IMR-90 (cell line): ENCODE results near the gene MYL11. TPM values are rescaled to one million over a fixed set of nuclear protein-coding genes. Genes with fewer than 3 reads are reported as not detected.

ENCODE experiments used
- ATAC-seq: fragments of 200-7000 bp; cut with Tn5 transposase; 2 replicates; pipeline ENCODE4 v1.9.1; 2020; ENCODE audit warnings: low read depth, mild to moderate bottlenecking, moderate library complexity
- BruUV-seq: library from RNA; stranded (reverse); fragments of 400-500 nt; replicated peaks from 2 replicates; lab custom pipeline; 2021; lab: Mats Ljungman, UMichigan
- CTCF ChIA-PET: fragments of 300-600 bp; formaldehyde crosslinking; extraction: SDS; loops from one replicate; lab custom pipeline; 2021; ENCODE audit warnings: antibody characterized with exemption; lab: Yijun Ruan, JAX
- POLR2A ChIA-PET: fragments of 300-600 bp; sonication (Branson Sonifier 250); formaldehyde crosslinking; loops from one replicate; lab custom pipeline; 2022; ENCODE audit warnings: antibody characterized with exemption; ENCODE audit not compliant: unreplicated experiment; lab: Charles Lee
- DNase-seq: peaks from one replicate; pipeline ENCODE4 v3.0.0; 2013
- H2AFZ ChIP-seq: replicated peaks from 2 replicates; pipeline ENCODE3; 2013; ENCODE audit warnings: low read length, mild to moderate bottlenecking; ENCODE audit not compliant: poor library complexity
- H2AK5ac ChIP-seq: 2 replicates; pipeline ENCODE4 v1.6.1; 2013; ENCODE audit warnings: low read depth, low read length, inconsistent platforms
- H2AK9ac ChIP-seq: replicated peaks from 2 replicates; pipeline ENCODE3; 2013; ENCODE audit warnings: mild to moderate bottlenecking, low read depth, low read length, moderate library complexity; ENCODE audit not compliant: poor library complexity
- H2BK120ac ChIP-seq: 2 replicates; pipeline ENCODE4 v1.6.1; 2013; ENCODE audit warnings: low read depth, low read length, inconsistent platforms
- H2BK15ac ChIP-seq: 3 replicates; pipeline ENCODE4 v1.6.1; 2013; ENCODE audit warnings: low read depth, low read length, inconsistent platforms
- H2BK20ac ChIP-seq: 2 replicates; pipeline ENCODE4 v1.6.1; 2013; ENCODE audit warnings: low read depth, mild to moderate bottlenecking, inconsistent platforms, low read length, moderate library complexity
- H2BK5ac ChIP-seq: 2 replicates; pipeline ENCODE4 v1.6.1; 2013; ENCODE audit warnings: mild to moderate bottlenecking, low read depth, low read length, inconsistent platforms; ENCODE audit not compliant: poor library complexity, severe bottlenecking
- H3K14ac ChIP-seq: replicated peaks from 2 replicates; pipeline ENCODE4 v1.6.1; 2013; ENCODE audit warnings: low read depth, low read length, inconsistent platforms
- H3K18ac ChIP-seq: 2 replicates; pipeline ENCODE4 v1.6.1; 2013; ENCODE audit warnings: low read depth, low read length, control low read depth
- H3K23ac ChIP-seq: 2 replicates; pipeline ENCODE4 v1.6.1; 2013; ENCODE audit warnings: low read depth, low read length, inconsistent platforms
- H3K27ac ChIP-seq: 2 replicates; pipeline ENCODE4 v1.5.1; 2013; ENCODE audit warnings: mild to moderate bottlenecking, control low read depth, low read length; ENCODE audit not compliant: insufficient read depth
- H3K27me3 ChIP-seq: 2 replicates; pipeline ENCODE4 v1.6.1; 2013; ENCODE audit warnings: low read length; ENCODE audit not compliant: control insufficient read depth, insufficient read depth
- H3K36me3 ChIP-seq: 2 replicates; pipeline ENCODE4 v1.6.1; 2013; ENCODE audit warnings: low read length, mixed read lengths; ENCODE audit not compliant: control insufficient read depth, insufficient read depth
- H3K4ac ChIP-seq: 2 replicates; pipeline ENCODE4 v1.6.1; 2013; ENCODE audit warnings: low read depth, low read length, inconsistent platforms
- H3K4me1 ChIP-seq: 2 replicates; pipeline ENCODE4 v1.6.1; 2013; ENCODE audit warnings: low read length, mixed read lengths; ENCODE audit not compliant: control insufficient read depth, insufficient read depth
- H3K4me2 ChIP-seq: 2 replicates; pipeline ENCODE4 v1.6.1; 2013; ENCODE audit warnings: low read depth, mild to moderate bottlenecking, control low read depth, low read length, moderate library complexity
- H3K4me3 ChIP-seq: 2 replicates; pipeline ENCODE4 v1.5.1; 2013; ENCODE audit warnings: low read depth, mild to moderate bottlenecking, control low read depth, low read length, moderate library complexity; ENCODE audit not compliant: insufficient read depth
- H3K56ac ChIP-seq: 2 replicates; pipeline ENCODE4 v1.6.1; 2013; ENCODE audit warnings: low read length, inconsistent platforms; ENCODE audit not compliant: insufficient read depth; ENCODE audit errors: extremely low read depth
- H3K79me1 ChIP-seq, 2 experiments: 2 replicates each; pipeline ENCODE4 v1.6.1; 2013; ENCODE audit warnings: low read length in 2 of 2, inconsistent platforms in 1 of 2, low read depth in 1 of 2
- H3K9ac ChIP-seq: 2 replicates; pipeline ENCODE4 v1.6.1; 2013; ENCODE audit warnings: low read depth, low read length, control low read depth
- H3K9me1 ChIP-seq: 2 replicates; pipeline ENCODE4 v1.6.1; 2013; ENCODE audit warnings: low read length, inconsistent platforms; ENCODE audit not compliant: insufficient read depth
- H3K9me3 ChIP-seq: 2 replicates; pipeline ENCODE4 v1.6.1; 2013; ENCODE audit warnings: low read length; ENCODE audit not compliant: control insufficient read depth, insufficient read depth
- H4K20me1 ChIP-seq: 2 replicates; pipeline ENCODE4 v1.6.1; 2013; ENCODE audit warnings: low read length, inconsistent platforms; ENCODE audit not compliant: insufficient read depth
- H4K5ac ChIP-seq: 2 replicates; pipeline ENCODE4 v1.6.1; 2013; ENCODE audit warnings: mild to moderate bottlenecking, low read depth, low read length, control low read depth
- H4K8ac ChIP-seq, 2 experiments: 2 replicates each; pipeline ENCODE4 v1.6.1; 2013; ENCODE audit warnings: low read depth in 2 of 2, low read length in 2 of 2, control low read depth in 1 of 2, inconsistent platforms in 1 of 2
- H4K91ac ChIP-seq: 2 replicates; pipeline ENCODE4 v1.6.1; 2013; ENCODE audit warnings: low read depth, low read length, inconsistent platforms; ENCODE audit not compliant: insufficient read depth
- BHLHE40 ChIP-seq: fragments of 150-350 bp; IDR thresholded peaks from 2 replicates; pipeline ENCODE4 v1.6.1; 2016; ENCODE audit warnings: mild to moderate bottlenecking, low read depth, low read length
- CEBPB ChIP-seq: IDR thresholded peaks from 2 replicates; pipeline ENCODE4 v1.6.1; 2012; ENCODE audit warnings: low read depth, low read length, improper control_type of control experiment
- CHD1 ChIP-seq: IDR thresholded peaks from 2 replicates; pipeline ENCODE4 v1.6.1; 2012; ENCODE audit warnings: low read depth, low read length, improper control_type of control experiment
- CTCF ChIP-seq: conservative IDR thresholded peaks from 2 replicates; pipeline ENCODE4 v1.5.1; 2012; ENCODE audit warnings: mild to moderate bottlenecking, low read depth, low read length, improper control_type of control experiment
- ELK1 ChIP-seq: fragments of 150-350 bp; IDR thresholded peaks from 2 replicates; pipeline ENCODE4 v1.6.1; 2016; ENCODE audit warnings: low read depth, mild to moderate bottlenecking, low read length, moderate library complexity, borderline replicate concordance
- FOS ChIP-seq: fragments of 150-350 bp; IDR thresholded peaks from 2 replicates; pipeline ENCODE4 v1.6.1; 2016; ENCODE audit warnings: low read depth, low read length
- MAFK ChIP-seq: IDR thresholded peaks from 2 replicates; pipeline ENCODE4 v1.6.1; 2012; ENCODE audit warnings: low read depth, low read length, improper control_type of control experiment
- MAZ ChIP-seq: IDR thresholded peaks from 2 replicates; pipeline ENCODE4 v1.6.1; 2012; ENCODE audit warnings: low read depth, mild to moderate bottlenecking, low read length, improper control_type of control experiment, moderate library complexity, borderline replicate concordance
- MXI1 ChIP-seq: IDR thresholded peaks from 2 replicates; pipeline ENCODE4 v1.6.1; 2012; ENCODE audit warnings: low read depth, mild to moderate bottlenecking, low read length, moderate library complexity, borderline replicate concordance
- NFE2L2 ChIP-seq: fragments of 150-350 bp; IDR thresholded peaks from 2 replicates; pipeline ENCODE4 v1.6.1; 2016; ENCODE audit warnings: low read depth, mild to moderate bottlenecking, low read length
- POLR2A ChIP-seq: IDR thresholded peaks from 2 replicates; pipeline ENCODE4 v1.6.1; 2012; ENCODE audit warnings: mild to moderate bottlenecking, low read depth, low read length
- RAD21 ChIP-seq: IDR thresholded peaks from 2 replicates; pipeline ENCODE4 v1.6.1; 2012; ENCODE audit warnings: low read length, improper control_type of control experiment
- RCOR1 ChIP-seq: IDR thresholded peaks from 2 replicates; pipeline ENCODE4 v1.6.1; 2012; ENCODE audit warnings: mild to moderate bottlenecking, low read length, improper control_type of control experiment; ENCODE audit not compliant: insufficient replicate concordance
- RFX5 ChIP-seq: IDR thresholded peaks from 2 replicates; pipeline ENCODE4 v1.8.0; 2012; ENCODE audit warnings: low read depth, mild to moderate bottlenecking, low read length, moderate library complexity
- SMC3 ChIP-seq: fragments of 150-350 bp; IDR thresholded peaks from 2 replicates; pipeline ENCODE4 v1.6.1; 2016; ENCODE audit warnings: low read depth, mild to moderate bottlenecking, antibody characterized with exemption, low read length, moderate library complexity
- USF2 ChIP-seq: fragments of 150-350 bp; IDR thresholded peaks from 2 replicates; pipeline ENCODE4 v1.6.1; 2017; ENCODE audit warnings: mild to moderate bottlenecking, antibody characterized with exemption, low read length, low read depth
- WGBS, 2 experiments: methylation state at CpG; one replicate each; pipeline versions ENCODE4 v1.1.5 to v1.1.7; 2013; ENCODE audit warnings: missing lambda C conversion rate in 2 of 2; ENCODE audit not compliant: insufficient read length in 1 of 2; ENCODE audit errors: extremely low coverage in 2 of 2; 5-methylcytosine and 5-hydroxymethylcytosine counted together
- dilution Hi-C: fragments of 300-500 bp; cut with HindIII; formaldehyde crosslinking; loops from one replicate; pipeline ENCODE4 v1.14.3; 2018; ENCODE audit warnings: low sequenced_read_pairs; ENCODE audit not compliant: unreplicated experiment
- in situ Hi-C: fragments of 300-500 bp; cut with MboI; formaldehyde crosslinking; loops from 3 replicates; pipeline ENCODE4 v1.14.3; 2019; ENCODE audit warnings: low sequenced_read_pairs, inconsistent platforms, mixed read lengths
- intact Hi-C: fragments of 100-400 bp; cut with micrococcal nuclease; formaldehyde crosslinking; loops from 2 replicates; pipeline ENCODE4 v1.10.0; 2022
- polyA plus RNA-seq, 3 experiments: library from polyadenylated mRNA; depleted of rRNA; stranded (reverse); fragments of >200 nt; gene quantifications; 2 replicates each; pipeline ENCODE4 v1.2.3, GENCODE V29; 2012; ENCODE audit warnings: low replicate concordance in 1 of 3
- total RNA-seq: library from RNA; depleted of rRNA; stranded (reverse); fragments of >200 nt; gene quantifications from 2 replicates; pipeline ENCODE4 v1.2.3, GENCODE V29; 2012

MYL11 gene
- total and polyA plus RNA-seq, 2 of the 4 experiments (the other 2 are of a cell fraction), result 1.1 TPM; not detected in 1

- Histone ChIP-seq H4K91ac (no peak overlapping the region), H3K14ac (no peak overlapping the region), H3K4me3 (no peak overlapping the region), H4K8ac (no peak overlapping the region), H3K4ac (no peak overlapping the region), H3K23ac (no peak overlapping the region), H3K56ac (no peak overlapping the region), H3K36me3 (peaks cover 27% of the 10 kb centered on the region), H3K18ac (no peak overlapping the region), H3K9ac (no peak overlapping the region), H4K5ac (no peak overlapping the region), H2AFZ (no peak overlapping the region), H3K27me3 (no peaks in the 10 kb centered on the region), H3K4me1 (peaks cover 3% of the 10 kb centered on the region; the same call in 1 of the 2 replicates), H2BK20ac (no peak overlapping the region), H2AK9ac (no peak overlapping the region), H2BK15ac (no peak overlapping the region), H4K20me1 (peaks cover 17% of the 10 kb centered on the region; the same call in 1 of the 2 replicates), H3K9me1 (peaks cover 2% of the 10 kb centered on the region; the same call in 1 of the 2 replicates), H2BK120ac (no peak overlapping the region), H3K27ac (no peak overlapping the region), H3K9me3 (no peaks in the 10 kb centered on the region), H2BK5ac (no peak overlapping the region), H3K79me1 (peaks cover 0 to 45% of the 10 kb centered on the region in 2 experiments; a peak in 2 of 4 replicates), H2AK5ac (no peak overlapping the region), H3K4me2 (no peak overlapping the region)
- CTCF ChIA-PET, result no interaction called here
- intact Hi-C loops, result no loop called here
- no TSS peak for BruUV-seq
- ATAC-seq (no peak), DNase-seq (no peak)
- WGBS, 2 experiments, result no CpG with 5 or more reads among the region's 7 CpGs
- in situ Hi-C loops, result no loop called here
- dilution Hi-C loops, result no loop called here
- POLR2A ChIA-PET, result interaction anchor here (0.7 kb wide), 1 partner anchor 47 kb away, joined by 5 read pairs; no protein-coding TSS in a partner anchor
- TF ChIP-seq POLR2A (no peak), MXI1 (no peak), MAZ (no peak), USF2 (no peak), RCOR1 (no peak), NFE2L2 (no peak), CTCF (no peak), CHD1 (no peak), FOS (no peak), MAFK (no peak), ELK1 (no peak), CEBPB (no peak), SMC3 (no peak), RAD21 (no peak), RFX5 (no peak), BHLHE40 (no peak)
These were observed 25.7 kb upstream of the MYL11 start for GRCh38 chr16:30348929-30349328.
